ENCODE data around the gene HRCT1.
"Not testable (repeated sequence)": the region's sequence is repeated elsewhere in the genome, so short reads cannot be mapped to it uniquely, and the experiment has no call there.

HRCT1 gene

GRCh38 chr9:35919212-35920008 is 13.4 kb downstream of the HRCT1 start:
- no peak for DNase-seq

- DNase-seq = no peak
These were observed 14.1 kb downstream of the HRCT1 start for GRCh38 chr9:35920051-35920620.

DNA sequence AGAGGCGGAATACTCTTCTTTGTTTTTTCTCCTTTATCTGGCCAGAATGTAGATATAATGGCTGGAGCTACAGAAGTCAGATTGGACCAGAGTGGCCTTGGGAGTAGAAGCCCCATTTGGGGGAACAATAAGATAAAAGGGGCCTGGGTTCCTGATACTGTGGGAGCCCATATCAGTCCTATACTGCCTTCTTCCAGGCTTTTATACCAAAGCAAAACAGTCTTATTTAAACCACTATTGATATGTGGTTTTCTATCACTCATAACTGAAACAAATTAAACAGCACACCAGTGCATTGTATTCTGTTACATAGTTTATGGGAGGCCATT is 17.6 kb downstream of the HRCT1 start:
- DNase-seq = no peak

DNA sequence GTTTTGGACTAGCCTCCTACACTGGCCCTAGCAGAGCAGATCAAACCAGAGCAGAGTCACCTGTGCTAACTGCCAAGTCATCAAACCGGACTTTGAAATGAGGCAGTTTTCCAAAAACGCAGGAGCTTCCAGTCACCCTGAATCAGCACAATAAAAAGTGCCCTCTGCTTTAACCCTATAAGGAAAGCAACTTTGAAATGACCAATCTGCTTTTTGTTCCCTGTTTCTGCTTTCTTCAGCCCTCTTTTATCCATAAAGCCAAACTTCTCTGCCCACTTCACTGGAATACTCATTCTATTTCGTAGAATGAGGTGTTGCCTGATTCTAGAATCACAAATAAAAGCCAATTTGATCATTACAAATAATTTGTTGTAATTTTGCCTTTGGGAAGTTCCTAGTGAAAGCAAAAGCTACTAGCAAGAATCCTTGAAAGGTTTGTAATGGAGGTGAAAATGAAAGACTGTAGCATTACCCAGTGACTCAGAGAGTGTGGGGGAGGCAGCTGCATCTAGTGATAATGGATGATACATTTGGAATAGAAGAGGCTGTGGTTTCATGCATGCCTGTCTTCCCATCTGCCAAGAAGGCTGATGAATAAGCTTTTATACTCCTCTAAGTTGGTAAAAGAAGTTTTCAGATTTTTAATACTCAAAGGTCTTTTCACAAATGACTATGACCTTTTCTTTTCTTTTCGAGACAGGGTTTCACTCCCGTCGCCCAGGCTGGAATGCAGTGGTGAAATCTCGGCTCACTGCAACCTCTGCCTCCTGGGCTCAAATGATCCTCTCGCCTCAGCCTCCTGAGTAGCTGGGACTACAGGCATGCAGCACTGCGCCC is 18.1 kb downstream of the HRCT1 start:
- DNase-seq = no peak

DNA sequence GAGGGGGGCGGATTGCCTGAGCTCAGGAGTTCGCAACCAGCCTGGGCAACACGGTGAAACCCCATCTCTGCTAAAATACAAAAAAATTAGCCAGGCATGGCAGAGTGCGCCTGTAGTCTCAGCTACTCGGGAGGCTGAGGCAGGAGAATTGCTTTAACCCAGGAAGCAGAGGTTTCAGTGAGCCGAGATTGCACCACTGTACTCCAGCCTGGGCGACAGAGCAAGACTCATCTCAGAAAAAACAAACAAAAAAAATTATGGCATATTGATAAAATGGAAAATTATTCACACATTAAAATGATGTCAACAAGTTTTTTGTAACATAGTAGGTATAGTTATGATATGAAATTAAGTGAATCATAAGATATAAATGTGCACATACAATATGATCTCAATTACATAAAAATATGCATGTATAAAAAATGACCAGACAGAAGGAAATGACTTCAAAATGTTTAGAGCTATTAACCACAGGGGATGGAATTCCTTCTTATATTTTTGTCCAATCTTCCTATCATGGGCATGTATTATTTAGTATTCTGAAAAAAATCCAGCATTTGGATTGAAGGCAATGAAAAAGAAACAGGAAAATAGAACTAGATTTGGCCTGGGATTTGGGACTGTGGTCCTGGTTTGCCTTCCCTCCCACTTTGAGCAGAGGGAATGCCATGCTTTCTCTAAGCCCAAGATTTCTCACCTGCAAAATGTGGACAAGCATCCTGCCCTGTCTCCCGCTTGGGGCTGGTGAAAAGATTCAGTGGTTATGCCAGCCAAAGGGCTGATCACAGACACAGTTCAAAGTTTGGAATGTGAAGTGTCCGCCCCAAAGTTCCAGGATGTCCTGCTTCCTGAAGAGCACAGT is 22.8 kb downstream of the HRCT1 start:
- no peak for DNase-seq

DNA sequence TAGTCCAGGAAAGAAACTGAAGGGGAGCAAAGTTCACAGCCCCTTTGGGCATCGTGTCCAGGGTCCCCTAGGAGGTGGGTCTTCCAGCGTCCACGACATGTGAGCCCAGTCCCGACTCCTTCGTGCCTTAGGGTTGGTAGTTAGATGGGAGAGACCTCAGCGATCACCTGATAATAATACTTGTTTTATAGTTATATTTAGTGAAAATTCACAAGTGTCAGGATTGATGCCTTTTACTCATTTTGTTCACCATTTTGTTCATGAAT is 23.4 kb downstream of the HRCT1 start:
- no peak for DNase-seq

DNA sequence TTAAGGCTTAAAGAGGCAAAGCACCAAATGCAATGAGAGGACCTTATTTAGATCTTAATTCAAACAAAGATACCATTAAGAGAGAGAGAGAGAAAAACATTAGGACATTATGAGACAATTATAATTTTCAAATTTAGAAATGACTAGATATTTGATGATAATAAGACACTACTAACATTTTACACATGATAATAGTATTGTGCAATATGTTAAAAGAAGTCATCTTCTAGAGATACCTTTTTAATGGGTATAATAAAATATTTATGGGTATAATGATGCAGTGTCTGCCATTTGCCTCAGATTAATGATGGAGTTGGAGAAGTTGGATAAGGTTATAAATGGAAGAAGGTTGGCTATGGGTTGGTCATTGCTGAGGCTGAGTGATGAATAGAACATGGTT is 24.5 kb downstream of the HRCT1 start:
- no peak for DNase-seq

GRCh38 chr9:35930989-35931388 is 25.0 kb downstream of the HRCT1 start:
- DNase-seq = no peak

GRCh38 chr9:35932735-35933134 is 26.7 kb downstream of the HRCT1 start:
- no peak for DNase-seq

- DNase-seq = no peak
These were observed 27.6 kb downstream of the HRCT1 start for GRCh38 chr9:35933550-35934067.

DNA sequence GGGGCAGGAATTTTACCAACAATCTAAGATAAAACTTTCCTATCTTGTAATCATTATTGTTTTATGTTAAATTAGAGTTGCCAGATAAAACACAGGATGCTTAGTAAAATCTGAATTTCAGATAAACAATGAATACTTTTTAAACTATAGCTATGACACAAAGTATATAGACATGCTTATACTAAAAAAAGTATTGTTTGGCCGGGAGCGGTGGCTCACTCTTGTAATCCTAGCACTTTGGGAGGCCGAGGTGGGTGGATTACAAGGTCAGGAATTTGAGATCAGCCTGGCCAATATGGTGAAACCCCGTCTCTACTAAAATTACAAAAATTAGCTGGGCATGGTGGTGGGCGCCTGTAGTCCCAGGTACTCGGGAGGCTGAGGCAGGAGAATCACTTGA is 28.1 kb downstream of the HRCT1 start:
- not testable (repeated sequence) for DNase-seq

DNA sequence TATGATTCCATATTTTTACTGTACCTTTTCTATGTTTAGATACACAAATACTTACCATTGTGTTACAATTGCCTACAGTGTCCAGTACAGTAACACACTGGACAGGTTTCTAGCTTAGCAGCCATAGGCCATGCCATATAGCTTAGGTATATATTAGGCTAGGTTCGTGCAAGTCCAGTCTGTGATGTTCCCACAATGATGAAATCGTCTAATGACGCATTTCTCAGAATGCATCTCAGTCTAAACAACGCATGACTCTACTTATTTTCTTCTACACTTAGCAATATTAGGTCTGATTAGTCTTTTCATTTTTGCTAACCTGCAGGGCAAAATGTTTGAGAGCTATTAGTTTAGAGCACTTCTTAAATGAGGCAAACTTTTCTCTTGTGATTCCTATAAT is 29.3 kb downstream of the HRCT1 start:
- DNase-seq = no peak

- DNase-seq = no peak
These were observed 29.9 kb downstream of the HRCT1 start for GRCh38 chr9:35935755-35936509.

- DNase-seq = no peak
These were observed 31.2 kb downstream of the HRCT1 start for GRCh38 chr9:35937227-35937626.

DNA sequence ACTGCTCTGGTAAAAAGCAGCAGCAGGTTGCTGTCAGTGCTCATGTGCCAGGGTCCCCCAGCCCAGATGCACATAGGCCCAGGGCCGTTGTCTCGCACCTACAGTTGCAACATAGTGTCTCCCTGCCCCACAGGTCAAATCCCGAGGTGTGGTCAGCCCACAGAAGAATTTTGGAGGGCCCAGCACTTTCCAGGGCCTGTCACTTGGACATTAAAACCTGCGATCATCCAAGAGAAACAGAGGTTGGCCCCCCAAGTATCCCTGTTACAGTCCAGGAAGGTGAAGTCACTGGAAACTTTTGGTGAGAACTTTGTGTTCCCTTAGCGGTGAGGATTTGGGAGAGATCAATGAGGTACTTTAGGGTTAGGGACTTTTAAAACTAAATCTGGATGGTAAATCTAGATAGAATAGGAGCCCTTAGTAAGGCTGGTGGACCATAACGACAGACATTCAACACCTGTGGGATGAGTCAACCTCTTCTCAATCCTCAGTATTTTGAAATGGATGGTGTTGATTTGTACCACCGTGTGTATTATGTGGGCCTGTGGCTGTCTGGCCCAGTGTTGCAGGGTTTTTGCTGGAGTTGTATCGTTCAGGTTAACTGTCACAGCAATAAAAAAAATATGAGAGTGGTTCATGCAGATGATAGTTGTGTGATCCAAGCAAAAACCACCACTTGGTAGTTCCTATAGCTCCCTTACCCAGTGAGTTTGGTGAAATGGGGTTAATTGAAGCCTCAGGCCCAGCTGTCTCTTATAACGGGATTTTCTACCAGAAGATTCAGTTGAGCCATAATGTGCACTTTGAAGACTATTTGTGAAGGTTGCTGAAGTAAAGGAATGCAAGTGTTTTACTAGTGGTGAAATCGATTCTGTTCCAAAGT is 32.7 kb downstream of the HRCT1 start:
- no peak for DNase-seq

- no peak for DNase-seq
These were observed 33.8 kb downstream of the HRCT1 start for GRCh38 chr9:35939679-35940250.

- peak; percentile 23 for DNase-seq
These were observed 34.7 kb downstream of the HRCT1 start for GRCh38 chr9:35940458-35941407.

DNA sequence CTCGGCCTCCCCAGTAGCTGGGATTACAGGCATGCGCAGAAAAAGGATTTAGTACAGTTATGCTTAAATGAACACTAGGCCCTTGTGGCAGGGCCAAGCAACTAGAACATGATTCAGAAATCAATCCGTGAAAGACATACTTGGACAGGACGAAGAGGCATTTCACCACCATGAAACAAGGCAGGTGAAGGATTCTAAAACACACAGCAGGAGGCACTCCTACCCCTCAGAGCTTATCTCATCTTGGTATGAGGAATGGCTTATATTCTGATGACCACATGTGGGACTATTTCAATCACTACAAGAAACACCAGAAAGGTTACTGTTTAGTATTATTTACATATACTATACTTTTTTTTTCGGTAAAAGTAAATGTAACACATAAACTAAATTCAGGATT is 36.3 kb downstream of the HRCT1 start:
- DNase-seq = no peak

DNA sequence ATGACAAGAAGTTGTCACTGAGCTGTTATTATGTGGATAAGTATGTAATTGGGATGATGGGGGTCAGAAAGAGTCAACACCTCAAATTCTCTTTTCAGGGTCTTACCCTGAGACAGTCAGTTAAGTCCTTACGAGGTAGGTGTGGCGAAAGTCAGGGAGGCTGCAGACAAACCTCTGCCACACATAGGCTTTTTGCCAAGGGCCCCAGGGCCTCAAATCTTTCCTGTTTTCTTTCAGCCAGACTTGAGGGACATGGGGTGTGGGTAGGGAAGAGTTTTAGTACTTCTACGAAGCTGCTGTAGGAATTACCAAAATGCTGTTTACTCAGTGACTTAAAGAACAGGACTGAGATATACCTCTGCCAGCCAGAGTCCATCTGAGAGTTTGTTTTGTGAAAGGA is 38.2 kb downstream of the HRCT1 start:
- DNase-seq = no peak

DNA sequence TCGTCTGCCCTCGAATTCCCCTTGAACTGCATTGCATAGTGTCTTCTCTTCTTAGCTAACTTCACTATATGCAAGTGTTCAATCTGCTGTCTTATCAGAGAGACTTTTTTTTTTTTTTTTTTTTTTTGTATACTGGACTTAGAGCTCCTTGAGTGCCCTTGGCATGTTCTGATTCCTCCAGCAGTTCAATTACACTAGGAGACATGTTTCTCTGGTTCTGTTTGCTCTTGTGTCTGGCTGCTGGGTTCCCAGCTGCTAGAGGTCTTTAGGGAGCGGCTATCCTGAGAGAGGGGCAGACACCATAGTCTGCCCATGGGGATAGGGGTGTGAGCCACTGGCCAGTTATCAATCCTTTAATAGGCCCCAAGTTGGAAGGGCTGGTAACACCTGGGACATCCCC is 38.8 kb downstream of the HRCT1 start:
- DNase-seq = no peak

Measured in CD4-positive, alpha-beta T cell treated with Interleukin-15 for 1 hour (primary cell).